GM11168 (cell line): ENCODE data around the gene PRIM2.
"Not testable (repeated sequence)": the region's sequence is repeated elsewhere in the genome, so short reads cannot be mapped to it uniquely, and the experiment has no call there.

Source experiments
- in situ Hi-C: fragments of 300-500 bp; cut with MboI; formaldehyde crosslinking; loops from one replicate; pipeline ENCODE4 v1.12.0; 2022; ENCODE audit warnings: low sequenced_read_pairs; ENCODE audit not compliant: unreplicated experiment

PRIM2 gene

DNA sequence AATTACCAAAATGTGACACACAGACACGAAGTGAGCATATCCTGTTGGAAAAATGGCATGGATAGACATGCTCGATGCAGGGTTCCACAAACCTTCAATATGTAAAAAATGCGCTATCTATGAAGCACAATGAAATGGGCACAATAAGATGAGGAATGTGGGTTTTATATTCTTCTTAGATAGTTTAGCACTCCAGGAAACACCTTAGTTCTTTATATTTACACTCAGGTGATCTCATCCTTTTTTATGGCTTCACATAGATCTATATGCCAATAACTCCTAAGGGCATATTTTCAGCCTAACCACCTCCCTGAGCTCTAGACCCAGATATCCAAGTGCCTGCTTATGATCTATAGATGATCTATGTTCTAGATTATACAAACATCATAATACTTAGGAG lies 244.8 kb downstream of the PRIM2 start:
- in situ Hi-C loops = not testable (repeated sequence)

DNA sequence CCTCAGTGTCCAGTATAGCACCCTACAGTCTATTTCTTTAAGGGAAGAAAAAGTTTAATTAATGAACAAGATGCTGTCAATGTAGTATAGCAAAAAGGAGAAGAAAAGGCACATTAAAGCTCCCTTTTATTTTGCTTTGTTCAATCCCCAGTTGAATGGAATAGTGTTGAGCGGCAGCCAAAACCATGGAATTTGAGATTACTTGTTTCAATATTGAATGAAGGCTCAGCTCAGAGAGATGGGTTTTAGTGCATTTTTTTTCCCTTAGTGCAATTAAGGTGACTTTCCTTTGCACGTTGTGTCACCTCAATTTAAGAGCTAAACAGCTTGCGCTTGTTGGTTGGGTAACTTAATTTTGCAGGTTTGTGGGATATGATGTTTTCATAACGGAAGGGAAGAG lies 254.7 kb downstream of the PRIM2 start:
- in situ Hi-C loops = not testable (repeated sequence)

DNA sequence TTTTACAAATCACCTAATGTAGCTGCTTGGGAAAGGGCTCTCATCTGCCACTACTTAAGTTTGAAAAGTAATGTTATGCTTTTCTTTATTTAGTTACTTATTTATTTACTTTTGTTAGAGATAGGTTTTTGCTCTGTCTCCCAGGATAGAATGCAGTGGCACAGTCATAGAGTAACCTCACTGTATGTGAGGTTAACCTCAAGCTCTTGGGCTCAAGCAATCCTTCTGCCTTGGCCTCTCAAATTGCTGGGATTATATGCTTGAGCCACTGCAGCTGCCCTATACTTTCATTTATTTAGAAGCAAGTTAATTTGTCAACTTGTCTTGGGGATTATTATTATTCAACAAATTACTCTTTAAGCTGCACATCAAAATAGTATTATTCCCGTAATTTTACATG lies 255.4 kb downstream of the PRIM2 start:
- in situ Hi-C loops = not testable (repeated sequence)

DNA sequence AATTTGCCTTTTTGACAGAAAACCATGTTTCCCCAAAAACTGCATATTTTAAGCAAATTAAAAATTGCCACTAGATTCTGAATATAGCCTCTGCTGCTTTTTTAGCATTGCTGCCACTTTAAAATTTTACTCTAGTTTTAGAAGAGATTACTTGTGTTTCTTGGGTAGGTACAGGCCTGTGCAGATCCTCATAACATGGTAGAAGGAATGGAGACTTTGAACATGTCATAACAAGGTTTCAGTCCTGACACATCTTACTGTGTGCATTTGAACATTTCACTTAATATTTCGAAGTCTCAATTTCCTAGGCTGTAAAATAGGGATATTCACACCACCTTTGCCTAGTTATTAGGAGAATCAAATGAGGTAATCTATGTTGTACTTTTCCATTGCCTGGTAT lies 259.6 kb downstream of the PRIM2 start:
- in situ Hi-C loops = not testable (repeated sequence)

DNA sequence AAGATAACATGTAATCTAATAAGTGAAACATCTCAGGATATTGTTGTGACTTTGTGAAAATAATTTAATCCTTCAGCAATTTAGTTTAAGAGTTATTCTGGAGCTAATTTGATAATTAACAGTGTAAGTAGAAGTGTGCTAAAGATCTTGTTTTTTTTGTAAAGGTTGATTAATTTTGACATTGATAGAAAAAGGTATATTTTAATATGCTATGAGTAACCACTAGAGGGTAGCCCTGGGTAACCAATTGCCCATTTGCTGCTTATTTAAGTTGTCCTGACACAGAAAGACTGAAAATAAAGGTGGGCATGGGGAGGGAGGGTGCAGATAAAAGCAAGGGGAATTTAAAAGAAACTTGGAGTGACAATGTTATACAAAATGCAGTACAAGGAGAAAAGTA lies 262.1 kb downstream of the PRIM2 start:
- in situ Hi-C loops = not testable (repeated sequence)

DNA sequence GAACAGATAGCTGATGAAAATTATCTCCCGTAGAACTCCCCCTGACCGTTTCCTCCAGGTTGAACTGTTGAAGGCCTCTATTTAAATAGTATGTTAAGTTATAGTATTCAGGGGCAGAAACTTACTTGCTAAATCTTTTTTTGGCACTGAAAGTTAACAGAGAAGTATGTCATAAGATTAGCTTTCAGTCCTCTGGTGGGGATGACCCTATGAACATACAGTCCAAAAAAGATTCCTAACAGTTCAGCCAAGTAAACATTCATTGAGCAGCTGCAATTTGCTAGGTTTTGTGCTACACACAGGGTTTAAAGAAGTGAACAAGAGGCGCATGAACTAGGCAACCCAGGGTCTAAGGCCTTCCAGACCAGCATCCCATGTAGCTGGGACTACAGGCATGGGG lies 264.2 kb downstream of the PRIM2 start:
- in situ Hi-C loops = not testable (repeated sequence)

DNA sequence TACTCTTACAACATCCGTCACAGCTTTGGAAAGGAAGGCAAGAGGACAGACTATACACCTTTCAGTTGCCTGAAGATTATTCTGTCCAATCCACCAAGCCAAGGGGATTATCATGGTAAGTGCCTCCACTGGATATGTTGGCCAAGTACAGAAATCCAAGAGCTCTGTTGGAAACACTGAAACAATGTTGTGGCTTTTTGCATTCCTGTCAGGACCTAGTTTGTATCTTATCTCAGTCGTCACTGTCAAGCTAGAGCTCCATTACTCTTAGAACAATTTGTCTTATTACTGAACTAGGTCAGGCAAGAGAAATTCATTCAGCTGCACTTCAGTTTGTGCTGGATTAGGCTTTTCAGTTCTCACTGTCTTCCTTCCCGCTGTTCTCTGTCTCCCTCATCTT lies 283.7 kb downstream of the PRIM2 start:
- in situ Hi-C loops = not testable (repeated sequence)

DNA sequence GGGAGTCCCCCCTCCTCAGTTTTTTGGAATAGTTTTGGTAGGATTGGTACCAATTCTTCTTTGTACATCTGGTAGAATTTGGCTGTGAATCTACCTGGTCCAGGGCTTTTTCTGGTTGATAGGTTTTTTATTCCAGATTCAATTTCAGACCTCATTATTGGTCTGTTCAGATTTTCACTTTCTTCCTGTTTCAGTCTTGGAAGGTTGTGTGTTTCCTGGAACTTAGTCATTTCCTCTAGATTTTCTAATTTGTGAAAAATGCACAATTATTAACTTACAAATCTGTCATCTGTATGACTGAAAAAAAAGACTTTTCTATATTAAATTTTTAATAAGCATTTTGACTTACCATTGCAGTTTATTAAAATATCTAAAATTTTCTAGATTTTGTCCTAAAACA lies 287.9 kb downstream of the PRIM2 start:
- in situ Hi-C loops = not testable (repeated sequence)

DNA sequence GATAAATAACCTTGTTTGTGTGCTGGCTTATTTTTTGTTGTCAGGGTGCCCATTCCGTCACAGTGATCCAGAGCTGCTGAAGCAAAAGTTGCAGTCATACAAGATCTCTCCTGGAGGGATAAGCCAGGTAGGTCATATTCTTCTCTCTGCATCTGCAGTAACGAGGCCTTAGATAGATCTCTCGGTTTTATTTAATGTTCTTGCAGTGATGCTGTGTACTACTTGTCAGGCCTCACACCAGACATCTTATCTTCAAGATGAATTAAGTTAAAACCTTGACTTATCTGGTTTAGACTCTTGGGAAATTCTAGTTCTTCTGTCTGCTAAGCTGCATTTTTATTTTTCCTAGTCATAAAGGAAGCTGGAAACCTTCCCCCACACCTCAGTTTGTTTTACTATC lies 288.9 kb downstream of the PRIM2 start:
- in situ Hi-C loops = not testable (repeated sequence)

DNA sequence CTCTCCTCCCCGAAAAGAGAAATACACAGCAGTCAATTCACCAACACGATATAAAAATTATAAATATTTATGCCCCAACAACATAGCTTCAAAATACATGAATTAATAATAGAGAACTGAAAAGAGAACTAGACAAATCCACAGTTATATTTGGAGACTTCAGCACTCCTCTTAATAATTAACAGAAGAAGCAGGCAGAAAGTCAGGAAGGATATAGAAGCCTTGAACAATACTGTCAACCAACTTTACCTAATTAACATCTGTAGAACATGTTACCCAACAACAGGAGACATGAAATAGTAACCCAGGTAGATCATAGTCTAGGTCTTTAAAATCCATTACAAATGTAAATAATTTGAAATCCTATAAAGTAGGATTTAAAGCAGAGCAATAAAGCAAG lies 293.2 kb downstream of the PRIM2 start:
- in situ Hi-C loops = not testable (repeated sequence)

DNA sequence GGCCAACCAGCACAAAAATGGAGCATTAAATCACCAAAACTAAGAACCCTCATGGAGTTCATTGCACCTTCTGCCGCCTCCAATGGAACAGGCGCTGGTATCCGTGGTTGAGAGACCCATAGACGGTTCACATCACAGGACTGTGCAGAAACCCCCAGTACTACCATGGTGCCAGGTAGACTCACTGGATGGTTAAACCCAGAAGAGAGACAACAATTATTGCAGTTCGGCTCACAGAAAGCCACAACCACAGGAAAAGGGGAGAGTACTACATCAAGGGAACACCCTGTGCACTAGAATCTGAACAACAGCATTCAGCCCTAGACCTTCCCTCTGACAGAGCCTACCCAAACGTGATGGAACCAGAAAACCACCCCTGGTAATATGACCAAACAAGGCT lies 301.5 kb downstream of the PRIM2 start:
- in situ Hi-C loops = not testable (repeated sequence)

DNA sequence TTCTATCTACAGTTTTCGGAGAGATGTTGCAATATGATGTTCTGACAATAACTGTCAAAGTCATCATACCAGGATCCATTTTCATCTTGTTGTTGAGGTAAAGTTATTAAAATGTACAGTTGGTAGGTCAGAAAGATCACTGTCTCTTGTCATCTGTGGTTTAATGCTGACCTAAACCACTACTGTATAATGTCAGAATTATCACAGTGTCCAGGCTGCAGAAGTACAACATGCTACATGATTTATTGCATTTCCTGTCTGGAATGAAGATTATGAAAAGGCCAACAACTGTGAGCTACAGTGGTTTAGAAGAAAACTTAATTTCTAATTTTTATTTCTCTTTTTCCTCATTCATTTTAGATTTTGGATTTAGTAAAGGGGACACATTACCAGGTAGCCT lies 314.3 kb downstream of the PRIM2 start:
- in situ Hi-C loops = not testable (repeated sequence)

DNA sequence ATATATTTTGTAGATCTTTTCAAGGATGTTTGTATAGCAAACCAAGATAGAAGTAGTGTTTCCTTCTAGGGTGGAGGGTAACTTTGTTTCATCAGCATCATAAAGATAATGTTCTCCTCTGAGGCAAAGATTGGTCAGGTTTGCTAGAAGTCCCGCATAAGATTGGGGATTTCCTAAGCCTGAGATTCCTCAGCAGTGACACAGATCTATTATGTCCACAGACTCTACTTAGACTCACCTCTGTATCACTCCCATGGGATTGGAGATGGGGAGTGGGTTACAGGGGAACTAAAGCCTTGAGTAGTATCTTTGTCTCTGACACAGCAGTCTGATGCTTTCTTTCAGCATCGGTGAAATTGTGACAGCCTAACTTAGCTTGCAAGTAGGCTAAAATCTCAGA lies 341.1 kb downstream of the PRIM2 start:
- in situ Hi-C loops = not testable (repeated sequence)

DNA sequence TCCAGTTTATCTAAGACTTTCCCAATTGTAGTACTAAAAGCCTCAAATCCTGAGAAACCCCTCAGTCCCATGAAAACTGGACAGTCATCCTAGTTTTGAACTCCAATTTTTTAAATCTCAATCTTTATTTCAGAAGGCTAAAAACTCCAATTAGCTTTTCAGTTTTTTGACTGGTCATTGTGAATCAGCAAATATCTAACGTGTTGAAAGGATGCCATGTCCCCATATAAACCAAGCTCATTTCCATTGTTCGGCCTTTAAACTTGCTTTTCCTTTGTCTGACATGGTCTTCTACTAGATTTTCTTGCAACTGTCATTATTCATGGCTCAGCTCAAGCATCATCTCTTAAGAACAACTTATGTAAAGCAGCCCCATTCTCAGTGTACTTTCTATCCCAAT lies 342.4 kb downstream of the PRIM2 start:
- in situ Hi-C loops = not testable (repeated sequence)

DNA sequence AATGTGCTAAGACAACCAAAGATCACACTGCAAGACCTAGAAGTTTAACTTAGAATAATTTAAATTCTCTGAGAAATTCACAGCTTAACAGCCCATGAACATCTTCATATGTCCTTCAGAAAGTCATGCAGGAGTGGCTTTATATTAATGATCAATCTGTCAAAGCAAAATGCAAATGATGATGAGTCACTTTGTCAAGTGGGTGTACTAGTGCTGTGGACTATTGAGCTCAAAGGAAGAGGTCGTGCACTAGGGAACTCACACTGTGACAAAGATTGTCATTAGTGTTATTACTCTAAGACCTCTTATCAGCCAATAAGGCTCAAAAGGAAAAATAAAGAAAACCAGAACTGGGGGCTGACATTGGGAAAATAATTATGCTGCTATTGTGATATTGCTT lies 343.5 kb downstream of the PRIM2 start:
- in situ Hi-C loops = not testable (repeated sequence)

DNA sequence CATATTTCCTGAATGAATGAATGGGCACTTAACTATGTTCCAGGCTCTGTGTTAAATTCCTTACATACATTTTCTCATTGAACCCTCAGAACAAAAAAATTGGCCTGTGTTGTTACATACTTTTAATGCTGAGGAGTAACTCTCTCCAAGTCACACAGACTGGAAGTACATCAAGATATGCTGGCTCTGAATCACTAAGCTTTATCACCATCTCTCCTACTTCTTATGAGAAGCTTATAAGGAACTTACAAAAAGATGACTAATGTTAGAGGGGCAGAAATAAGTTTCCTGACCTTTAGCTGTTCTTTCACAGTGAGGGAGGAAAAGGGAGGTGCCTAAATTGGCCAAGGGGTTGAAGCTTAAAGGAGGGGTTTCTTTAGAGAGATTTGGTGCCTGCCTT lies 350.7 kb downstream of the PRIM2 start:
- in situ Hi-C loops = not testable (repeated sequence)

DNA sequence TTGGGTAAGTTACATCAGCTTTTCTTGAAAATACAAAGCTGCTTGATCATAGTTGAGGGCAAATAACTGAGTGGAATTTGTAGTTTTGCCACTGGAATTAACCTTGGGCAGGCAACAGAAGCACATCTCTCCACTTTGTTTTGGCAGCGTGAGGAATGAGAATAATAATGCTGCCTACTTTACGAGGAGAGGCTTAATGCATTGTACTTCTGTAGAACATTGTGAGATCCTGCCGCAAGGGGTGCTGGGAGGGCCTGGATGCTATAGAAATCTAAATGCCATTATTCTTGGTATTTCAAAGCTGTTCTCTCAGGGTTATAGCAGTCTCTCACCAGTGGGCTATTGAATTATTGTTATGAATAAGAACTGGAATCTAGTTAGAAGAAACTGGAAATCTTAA lies 353.8 kb downstream of the PRIM2 start:
- in situ Hi-C loops = not testable (repeated sequence)

DNA sequence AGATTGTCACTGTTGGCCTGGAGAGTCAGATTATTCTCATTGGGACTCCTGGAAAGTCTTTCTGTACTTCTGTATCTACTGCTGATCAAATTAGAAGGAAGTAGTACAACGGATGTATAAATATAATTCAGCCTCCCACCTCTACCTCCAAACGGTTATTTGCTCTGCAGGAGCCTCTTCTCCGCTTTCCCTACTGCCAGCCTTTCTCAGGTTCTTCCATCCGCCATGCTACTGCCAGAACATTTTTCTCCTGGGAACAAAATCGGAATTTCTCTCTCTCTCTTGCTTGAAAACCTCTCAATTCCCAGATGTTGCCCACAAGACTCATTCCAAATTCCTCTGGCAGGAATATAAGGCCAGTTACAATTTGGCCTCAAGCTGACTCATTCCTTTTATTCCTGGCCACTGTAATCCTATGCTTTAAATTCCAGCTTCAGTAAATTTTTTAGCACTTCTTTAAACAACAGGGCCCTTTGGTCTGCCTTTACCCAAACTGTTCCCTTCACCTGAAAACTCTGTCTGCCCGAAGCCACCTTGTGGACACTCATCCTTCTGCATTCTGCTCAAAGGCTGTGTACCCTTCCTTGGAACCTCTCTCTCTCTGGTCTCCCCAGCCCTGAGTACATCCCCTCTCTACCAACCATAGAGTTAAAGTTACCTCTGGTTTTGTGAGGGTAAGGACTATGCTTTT lies 354.7 kb downstream of the PRIM2 start:
- in situ Hi-C loops = not testable (repeated sequence)

DNA sequence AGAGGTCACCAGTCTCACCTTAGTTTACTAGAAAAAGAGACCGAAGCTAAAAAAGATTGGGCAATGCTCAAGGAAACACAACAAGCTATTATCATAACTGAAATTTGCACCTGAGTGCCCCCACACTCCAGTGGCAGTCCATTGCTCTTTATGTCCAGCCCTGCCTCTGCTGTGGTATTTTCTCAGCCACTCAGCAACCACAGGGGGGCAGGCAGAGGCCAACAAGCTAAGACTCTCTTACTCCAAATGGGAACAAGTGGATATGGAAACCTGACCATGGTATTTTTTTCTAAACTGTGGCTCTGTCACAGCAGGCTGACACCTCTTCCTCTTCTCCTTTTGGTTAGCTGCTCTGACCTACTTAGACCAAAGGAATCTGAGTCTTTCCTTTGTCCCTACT lies 355.9 kb downstream of the PRIM2 start:
- in situ Hi-C loops = not testable (repeated sequence)

DNA sequence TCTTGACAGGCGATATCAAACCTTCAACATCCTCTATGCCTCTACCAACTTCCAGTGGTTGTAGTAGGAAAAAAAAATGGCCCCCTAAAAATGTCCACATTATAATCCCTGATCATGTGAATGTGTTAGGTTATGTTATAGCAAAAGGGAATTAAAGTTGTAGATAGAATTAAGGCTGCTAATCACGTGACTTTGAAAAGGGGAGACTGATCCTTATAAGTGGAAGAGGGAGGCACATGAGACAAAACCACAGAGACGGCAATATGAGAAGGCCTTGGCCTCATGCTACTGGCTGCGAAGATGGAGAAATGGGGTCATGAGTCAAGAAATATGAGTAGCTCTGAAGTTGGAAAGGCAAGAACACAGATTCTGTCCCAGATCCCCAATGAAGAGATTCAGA lies 358.0 kb downstream of the PRIM2 start:
- in situ Hi-C loops = not testable (repeated sequence)

DNA sequence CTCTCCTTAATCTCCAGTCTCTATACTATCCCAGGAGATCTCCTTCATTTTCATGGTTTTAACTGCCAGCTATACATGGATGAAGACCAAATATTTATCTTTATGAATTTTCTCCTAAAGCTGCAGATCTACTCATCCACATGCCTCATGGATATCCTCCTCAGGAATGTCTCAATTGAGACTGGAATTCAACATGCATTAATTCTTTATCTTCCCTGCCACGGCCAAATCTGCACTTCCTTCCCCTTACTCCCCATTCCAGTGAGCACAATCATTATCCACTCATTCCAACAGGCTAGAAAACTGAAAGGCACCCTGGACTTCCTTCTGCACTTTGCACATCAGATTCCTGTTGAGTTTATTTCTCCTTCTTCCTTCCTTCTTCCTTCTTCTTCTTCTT lies 379.0 kb downstream of the PRIM2 start:
- in situ Hi-C loops = not testable (repeated sequence)
